ENCODE results near the gene NEK6.

GRCh38 chr9:124261736-124262648 is 4.2 kb downstream of the NEK6 start:
- TF ChIP-seq EZH2phosphoT487 (IDR thresholded peaks at IDR 0.05; ENCODE audit: borderline replicate concordance, low read depth, low read length), result no peak
- no peak for TF ChIP-seq CTCF (conservative IDR thresholded peaks at IDR 0.05; ENCODE audit: low read length)
